K562 (cell line): Measurements from ENCODE around the gene PRDX2. TPM values are rescaled to one million over a fixed set of nuclear protein-coding genes. Genes with fewer than 3 reads are reported as not detected.
A peak's percentile ranks its signal among the peaks of the same experiment; 100 is the strongest.

Experiments
- FOXK1 ChIP-seq: sonication (generic); formaldehyde crosslinking; IDR thresholded peaks from 2 replicates; pipeline ENCODE4 v1.8.0; 2022; ENCODE audit warnings: missing genetic modification reagents, mild to moderate bottlenecking, borderline replicate concordance
- HDAC2 ChIP-seq: fragments of 450-650 bp; IDR thresholded peaks from 2 replicates; pipeline ENCODE4 v1.6.1; 2016; ENCODE audit warnings: mild to moderate bottlenecking
- POLR3A ChIP-seq: IDR thresholded peaks from 2 replicates; pipeline ENCODE4 v1.6.1; 2011; ENCODE audit warnings: borderline replicate concordance, mild to moderate bottlenecking, moderate library complexity; ENCODE audit not compliant: insufficient read length, insufficient read depth; ENCODE audit errors: extremely low read depth
- POLR3G ChIP-seq: IDR thresholded peaks from 2 replicates; pipeline ENCODE4 v1.6.1; 2011; ENCODE audit not compliant: insufficient read length, insufficient replicate concordance; ENCODE audit errors: extremely low read depth
- RCOR1 ChIP-seq, 2 experiments: IDR thresholded peaks; 2 replicates each; pipeline ENCODE4 v1.6.1; 2012; ENCODE audit warnings: low read depth in 2 of 2, low read length in 2 of 2, borderline replicate concordance in 1 of 2, improper control_type of control experiment in 1 of 2
- SMAD4 ChIP-seq: fragments of 250-450 bp; sonication (Bioruptor Pico); conservative IDR thresholded peaks from 2 replicates; pipeline ENCODE4 v1.8.0; 2021; ENCODE audit warnings: inconsistent platforms, mild to moderate bottlenecking, moderate library complexity
- SRSF7 ChIP-seq: fragments of 200-400 bp; formaldehyde crosslinking; optimal IDR thresholded peaks from 2 replicates; pipeline ENCODE3; 2017; ENCODE audit warnings: mild to moderate bottlenecking, low read depth, low read length
- SUPT5H ChIP-seq: fragments of 450-650 bp; IDR thresholded peaks from 2 replicates; pipeline ENCODE4 v1.6.1; 2016
- polyA plus RNA-seq, 8 experiments: library from polyadenylated mRNA; depleted of rRNA in 4 of 8; stranded (reverse) in 5 of 8; unstranded in 3 of 8; fragments of >200 nt; fragmentation: Nextera tagmentation in 2 of 8; fragmentation: Illumina TruSeq in 1 of 8; extraction: Ambion mirVana in 2 of 8; extraction: Trizol in 1 of 8; gene quantifications; 2 replicates each; pipeline versions ENCODE4 v1.2.1 to v1.2.3, GENCODE V29; 2011 to 2014; ENCODE audit warnings: inconsistent platforms in 1 of 8, missing spikeins in 1 of 8
- total RNA-seq, 7 experiments: library from RNA; depleted of rRNA in 6 of 7; stranded (reverse); fragments of >200 nt in 6 of 7; fragmentation: Illumina TruSeq in 2 of 7; extraction: Trizol in 2 of 7; gene quantifications; 2 replicates each; pipeline versions ENCODE4 v1.2.1 to v1.2.3, GENCODE V29; 2011 to 2021; ENCODE audit warnings: low replicate concordance in 1 of 7
- TF ChIP-seq, protein P1 (sequence below): fragments of 200-600 bp; sonication (generic); IDR thresholded peaks from one replicate; pipeline ENCODE4 v1.6.1; 2012; ENCODE audit warnings: mild to moderate bottlenecking, low read depth, low read length, inconsistent platforms
- TF ChIP-seq, protein P2 (sequence below): fragments of 250-450 bp; sonication (Bioruptor Pico); IDR thresholded peaks from 2 replicates; pipeline ENCODE4 v1.8.0; 2021; ENCODE audit warnings: mild to moderate bottlenecking, moderate library complexity
- TF ChIP-seq, protein P3 (sequence below): fragments of 450-650 bp; IDR thresholded peaks from 2 replicates; pipeline ENCODE4 v1.6.1; 2016; ENCODE audit warnings: antibody characterized with exemption
- TF ChIP-seq, protein P4 (sequence below): fragments of 250-450 bp; sonication (Bioruptor Pico); IDR thresholded peaks from 2 replicates; pipeline ENCODE4 v1.6.1; 2021; ENCODE audit warnings: mild to moderate bottlenecking

Gene PRDX2
- total and polyA plus RNA-seq, 9 of the 15 experiments (the other 6 are each of a cell fraction or from before 2014, with no cell fraction given) = 206 to 1,183 (median 415) TPM

DNA sequence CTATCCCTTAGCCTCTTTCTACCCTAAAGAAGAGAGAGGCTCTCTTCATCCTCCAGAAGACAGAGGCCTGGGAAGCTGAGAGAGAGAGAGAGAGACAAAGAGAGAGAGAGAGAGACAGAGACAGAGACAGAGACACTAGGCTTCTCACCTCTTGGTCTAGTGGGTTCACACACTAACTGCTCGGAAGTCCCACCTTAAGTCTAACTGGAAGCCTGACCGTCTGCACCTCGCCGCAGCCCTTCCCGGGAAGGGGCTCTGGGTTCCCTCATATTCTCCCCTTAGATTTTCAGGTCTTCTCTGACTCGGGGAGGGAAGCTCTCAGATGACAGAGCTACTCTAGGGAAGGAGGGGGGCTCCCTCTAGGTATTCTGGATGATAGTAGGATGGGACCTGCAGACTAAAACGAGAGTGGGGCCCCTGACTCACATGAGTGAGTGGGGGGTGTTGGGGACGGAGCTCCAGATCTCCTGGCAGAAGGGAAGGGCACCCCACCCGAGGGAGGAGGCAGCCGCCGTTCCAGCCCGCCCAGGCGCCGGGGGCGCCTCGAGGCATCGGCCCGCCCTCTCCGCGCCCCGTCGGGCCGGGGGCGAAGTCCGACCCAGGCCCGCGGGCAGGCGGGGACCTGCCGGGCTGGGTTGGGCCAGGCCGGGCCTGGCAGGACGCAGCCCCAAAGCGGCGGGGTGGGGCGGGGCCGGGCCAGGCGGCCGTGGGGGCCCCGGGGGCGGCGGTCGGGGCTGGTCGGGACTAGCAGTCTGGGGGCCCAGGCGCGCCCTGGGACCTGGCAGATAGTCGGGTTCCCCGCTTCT is 12.3 kb downstream of the PRDX2 start (continued):
- TF ChIP-seq, protein P1, sequence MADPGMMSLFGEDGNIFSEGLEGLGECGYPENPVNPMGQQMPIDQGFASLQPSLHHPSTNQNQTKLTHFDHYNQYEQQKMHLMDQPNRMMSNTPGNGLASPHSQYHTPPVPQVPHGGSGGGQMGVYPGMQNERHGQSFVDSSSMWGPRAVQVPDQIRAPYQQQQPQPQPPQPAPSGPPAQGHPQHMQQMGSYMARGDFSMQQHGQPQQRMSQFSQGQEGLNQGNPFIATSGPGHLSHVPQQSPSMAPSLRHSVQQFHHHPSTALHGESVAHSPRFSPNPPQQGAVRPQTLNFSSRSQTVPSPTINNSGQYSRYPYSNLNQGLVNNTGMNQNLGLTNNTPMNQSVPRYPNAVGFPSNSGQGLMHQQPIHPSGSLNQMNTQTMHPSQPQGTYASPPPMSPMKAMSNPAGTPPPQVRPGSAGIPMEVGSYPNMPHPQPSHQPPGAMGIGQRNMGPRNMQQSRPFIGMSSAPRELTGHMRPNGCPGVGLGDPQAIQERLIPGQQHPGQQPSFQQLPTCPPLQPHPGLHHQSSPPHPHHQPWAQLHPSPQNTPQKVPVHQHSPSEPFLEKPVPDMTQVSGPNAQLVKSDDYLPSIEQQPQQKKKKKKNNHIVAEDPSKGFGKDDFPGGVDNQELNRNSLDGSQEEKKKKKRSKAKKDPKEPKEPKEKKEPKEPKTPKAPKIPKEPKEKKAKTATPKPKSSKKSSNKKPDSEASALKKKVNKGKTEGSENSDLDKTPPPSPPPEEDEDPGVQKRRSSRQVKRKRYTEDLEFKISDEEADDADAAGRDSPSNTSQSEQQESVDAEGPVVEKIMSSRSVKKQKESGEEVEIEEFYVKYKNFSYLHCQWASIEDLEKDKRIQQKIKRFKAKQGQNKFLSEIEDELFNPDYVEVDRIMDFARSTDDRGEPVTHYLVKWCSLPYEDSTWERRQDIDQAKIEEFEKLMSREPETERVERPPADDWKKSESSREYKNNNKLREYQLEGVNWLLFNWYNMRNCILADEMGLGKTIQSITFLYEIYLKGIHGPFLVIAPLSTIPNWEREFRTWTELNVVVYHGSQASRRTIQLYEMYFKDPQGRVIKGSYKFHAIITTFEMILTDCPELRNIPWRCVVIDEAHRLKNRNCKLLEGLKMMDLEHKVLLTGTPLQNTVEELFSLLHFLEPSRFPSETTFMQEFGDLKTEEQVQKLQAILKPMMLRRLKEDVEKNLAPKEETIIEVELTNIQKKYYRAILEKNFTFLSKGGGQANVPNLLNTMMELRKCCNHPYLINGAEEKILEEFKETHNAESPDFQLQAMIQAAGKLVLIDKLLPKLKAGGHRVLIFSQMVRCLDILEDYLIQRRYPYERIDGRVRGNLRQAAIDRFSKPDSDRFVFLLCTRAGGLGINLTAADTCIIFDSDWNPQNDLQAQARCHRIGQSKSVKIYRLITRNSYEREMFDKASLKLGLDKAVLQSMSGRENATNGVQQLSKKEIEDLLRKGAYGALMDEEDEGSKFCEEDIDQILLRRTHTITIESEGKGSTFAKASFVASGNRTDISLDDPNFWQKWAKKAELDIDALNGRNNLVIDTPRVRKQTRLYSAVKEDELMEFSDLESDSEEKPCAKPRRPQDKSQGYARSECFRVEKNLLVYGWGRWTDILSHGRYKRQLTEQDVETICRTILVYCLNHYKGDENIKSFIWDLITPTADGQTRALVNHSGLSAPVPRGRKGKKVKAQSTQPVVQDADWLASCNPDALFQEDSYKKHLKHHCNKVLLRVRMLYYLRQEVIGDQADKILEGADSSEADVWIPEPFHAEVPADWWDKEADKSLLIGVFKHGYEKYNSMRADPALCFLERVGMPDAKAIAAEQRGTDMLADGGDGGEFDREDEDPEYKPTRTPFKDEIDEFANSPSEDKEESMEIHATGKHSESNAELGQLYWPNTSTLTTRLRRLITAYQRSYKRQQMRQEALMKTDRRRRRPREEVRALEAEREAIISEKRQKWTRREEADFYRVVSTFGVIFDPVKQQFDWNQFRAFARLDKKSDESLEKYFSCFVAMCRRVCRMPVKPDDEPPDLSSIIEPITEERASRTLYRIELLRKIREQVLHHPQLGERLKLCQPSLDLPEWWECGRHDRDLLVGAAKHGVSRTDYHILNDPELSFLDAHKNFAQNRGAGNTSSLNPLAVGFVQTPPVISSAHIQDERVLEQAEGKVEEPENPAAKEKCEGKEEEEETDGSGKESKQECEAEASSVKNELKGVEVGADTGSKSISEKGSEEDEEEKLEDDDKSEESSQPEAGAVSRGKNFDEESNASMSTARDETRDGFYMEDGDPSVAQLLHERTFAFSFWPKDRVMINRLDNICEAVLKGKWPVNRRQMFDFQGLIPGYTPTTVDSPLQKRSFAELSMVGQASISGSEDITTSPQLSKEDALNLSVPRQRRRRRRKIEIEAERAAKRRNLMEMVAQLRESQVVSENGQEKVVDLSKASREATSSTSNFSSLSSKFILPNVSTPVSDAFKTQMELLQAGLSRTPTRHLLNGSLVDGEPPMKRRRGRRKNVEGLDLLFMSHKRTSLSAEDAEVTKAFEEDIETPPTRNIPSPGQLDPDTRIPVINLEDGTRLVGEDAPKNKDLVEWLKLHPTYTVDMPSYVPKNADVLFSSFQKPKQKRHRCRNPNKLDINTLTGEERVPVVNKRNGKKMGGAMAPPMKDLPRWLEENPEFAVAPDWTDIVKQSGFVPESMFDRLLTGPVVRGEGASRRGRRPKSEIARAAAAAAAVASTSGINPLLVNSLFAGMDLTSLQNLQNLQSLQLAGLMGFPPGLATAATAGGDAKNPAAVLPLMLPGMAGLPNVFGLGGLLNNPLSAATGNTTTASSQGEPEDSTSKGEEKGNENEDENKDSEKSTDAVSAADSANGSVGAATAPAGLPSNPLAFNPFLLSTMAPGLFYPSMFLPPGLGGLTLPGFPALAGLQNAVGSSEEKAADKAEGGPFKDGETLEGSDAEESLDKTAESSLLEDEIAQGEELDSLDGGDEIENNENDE = no peak
- TF ChIP-seq SRSF7 (no peak), HDAC2 (peak; percentile 84), SMAD4 (CRISPR knock-in tag) (0 out of 2 replicates have a peak, but pooled peaks have one; percentile 2), POLR3G (no peak), SUPT5H (no peak; the same call in 1 of the 2 replicates), RCOR1 (IDR thresholded peaks at IDR 0.05; ENCODE audit: borderline replicate concordance in 1 of 2, low read depth in 2 of 2, low read length in 2 of 2) (peak in 1 of 2 experiments; percentile 58; a peak in 1 of 4 replicates), FOXK1 (CRISPR knock-in tag) (no peak), POLR3A (no peak)
- TF ChIP-seq, protein P2, sequence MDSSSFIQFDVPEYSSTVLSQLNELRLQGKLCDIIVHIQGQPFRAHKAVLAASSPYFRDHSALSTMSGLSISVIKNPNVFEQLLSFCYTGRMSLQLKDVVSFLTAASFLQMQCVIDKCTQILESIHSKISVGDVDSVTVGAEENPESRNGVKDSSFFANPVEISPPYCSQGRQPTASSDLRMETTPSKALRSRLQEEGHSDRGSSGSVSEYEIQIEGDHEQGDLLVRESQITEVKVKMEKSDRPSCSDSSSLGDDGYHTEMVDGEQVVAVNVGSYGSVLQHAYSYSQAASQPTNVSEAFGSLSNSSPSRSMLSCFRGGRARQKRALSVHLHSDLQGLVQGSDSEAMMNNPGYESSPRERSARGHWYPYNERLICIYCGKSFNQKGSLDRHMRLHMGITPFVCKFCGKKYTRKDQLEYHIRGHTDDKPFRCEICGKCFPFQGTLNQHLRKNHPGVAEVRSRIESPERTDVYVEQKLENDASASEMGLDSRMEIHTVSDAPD (CRISPR knock-in tag) = no peak
- TF ChIP-seq, protein P3, sequence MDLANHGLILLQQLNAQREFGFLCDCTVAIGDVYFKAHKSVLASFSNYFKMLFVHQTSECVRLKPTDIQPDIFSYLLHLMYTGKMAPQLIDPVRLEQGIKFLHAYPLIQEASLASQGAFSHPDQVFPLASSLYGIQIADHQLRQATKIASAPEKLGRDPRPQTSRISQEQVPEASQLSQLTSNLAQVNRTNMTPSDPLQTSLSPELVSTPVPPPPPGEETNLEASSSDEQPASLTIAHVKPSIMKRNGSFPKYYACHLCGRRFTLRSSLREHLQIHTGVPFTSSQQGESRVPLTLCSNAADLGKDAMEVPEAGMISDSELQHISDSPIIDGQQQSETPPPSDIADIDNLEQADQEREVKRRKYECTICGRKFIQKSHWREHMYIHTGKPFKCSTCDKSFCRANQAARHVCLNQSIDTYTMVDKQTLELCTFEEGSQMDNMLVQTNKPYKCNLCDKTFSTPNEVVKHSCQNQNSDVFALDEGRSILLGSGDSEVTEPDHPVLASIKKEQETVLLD = no peak
- TF ChIP-seq, protein P4, sequence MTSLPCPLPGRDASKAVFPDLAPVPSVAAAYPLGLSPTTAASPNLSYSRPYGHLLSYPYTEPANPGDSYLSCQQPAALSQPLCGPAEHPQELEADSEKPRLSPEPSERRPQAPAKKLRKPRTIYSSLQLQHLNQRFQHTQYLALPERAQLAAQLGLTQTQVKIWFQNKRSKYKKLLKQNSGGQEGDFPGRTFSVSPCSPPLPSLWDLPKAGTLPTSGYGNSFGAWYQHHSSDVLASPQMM (CRISPR knock-in tag) = no peak
